HL-60 (cell line): ENCODE measurements around the gene SNAP91.

Source experiments
- DNase-seq, 2 experiments: peaks; one replicate each; pipeline ENCODE4 v3.0.0-alpha.2; 2010 to 2020; ENCODE audit warnings: low read depth in 1 of 2, low spot score in 1 of 2
- H3K27ac ChIP-seq: fragments of 250-450 bp; sonication (Bioruptor Pico); replicated peaks from 2 replicates; pipeline ENCODE4 v1.5.1; 2020; ENCODE audit warnings: mild to moderate bottlenecking, moderate library complexity
- H3K27me3 ChIP-seq: fragments of 250-450 bp; sonication (Bioruptor Pico); 2 replicates; pipeline ENCODE4 v1.5.1; 2021; ENCODE audit warnings: mild to moderate bottlenecking, moderate library complexity; ENCODE audit not compliant: insufficient read depth, poor library complexity, severe bottlenecking
- H3K4me3 ChIP-seq: replicated peaks from 2 replicates; pipeline ENCODE4 v1.5.1; 2011; ENCODE audit warnings: mild to moderate bottlenecking, control low read depth, low read length; ENCODE audit not compliant: insufficient read depth
- GABPA ChIP-seq: IDR thresholded peaks from 2 replicates; pipeline ENCODE4 v1.6.1; 2012; ENCODE audit warnings: low read depth
- POLR2AphosphoS5 ChIP-seq: IDR thresholded peaks from 2 replicates; pipeline ENCODE4 v1.6.1; 2012; ENCODE audit warnings: low read depth
- REST ChIP-seq: IDR thresholded peaks from 2 replicates; pipeline ENCODE4 v1.6.1; 2012; ENCODE audit warnings: low read depth; ENCODE audit not compliant: insufficient replicate concordance
- SPI1 ChIP-seq: IDR thresholded peaks from 2 replicates; pipeline ENCODE4 v1.6.1; 2012; ENCODE audit warnings: low read depth, mild to moderate bottlenecking, borderline replicate concordance
- TF ChIP-seq, protein P1 (sequence below): IDR thresholded peaks from one replicate; pipeline ENCODE4 v1.5.1; 2011; ENCODE audit warnings: low read length, control low read depth, inconsistent platforms; ENCODE audit not compliant: insufficient read depth

The SNAP91 gene

GRCh38 chr6:83510791-83511190, 198.1 kb downstream of the SNAP91 start:
- no peak for TF ChIP-seq REST
- no peak for TF ChIP-seq POLR2AphosphoS5
- TF ChIP-seq SPI1: no peak
- TF ChIP-seq, protein P1, sequence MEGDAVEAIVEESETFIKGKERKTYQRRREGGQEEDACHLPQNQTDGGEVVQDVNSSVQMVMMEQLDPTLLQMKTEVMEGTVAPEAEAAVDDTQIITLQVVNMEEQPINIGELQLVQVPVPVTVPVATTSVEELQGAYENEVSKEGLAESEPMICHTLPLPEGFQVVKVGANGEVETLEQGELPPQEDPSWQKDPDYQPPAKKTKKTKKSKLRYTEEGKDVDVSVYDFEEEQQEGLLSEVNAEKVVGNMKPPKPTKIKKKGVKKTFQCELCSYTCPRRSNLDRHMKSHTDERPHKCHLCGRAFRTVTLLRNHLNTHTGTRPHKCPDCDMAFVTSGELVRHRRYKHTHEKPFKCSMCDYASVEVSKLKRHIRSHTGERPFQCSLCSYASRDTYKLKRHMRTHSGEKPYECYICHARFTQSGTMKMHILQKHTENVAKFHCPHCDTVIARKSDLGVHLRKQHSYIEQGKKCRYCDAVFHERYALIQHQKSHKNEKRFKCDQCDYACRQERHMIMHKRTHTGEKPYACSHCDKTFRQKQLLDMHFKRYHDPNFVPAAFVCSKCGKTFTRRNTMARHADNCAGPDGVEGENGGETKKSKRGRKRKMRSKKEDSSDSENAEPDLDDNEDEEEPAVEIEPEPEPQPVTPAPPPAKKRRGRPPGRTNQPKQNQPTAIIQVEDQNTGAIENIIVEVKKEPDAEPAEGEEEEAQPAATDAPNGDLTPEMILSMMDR: no peak
- no peak for TF ChIP-seq GABPA
- peaks cover 10% of the 10 kb centered on the region for H3K27me3 ChIP-seq
- H3K4me3 ChIP-seq: no peak overlapping the region
- no peak for DNase-seq
- no peak overlapping the region for H3K27ac ChIP-seq

DNA sequence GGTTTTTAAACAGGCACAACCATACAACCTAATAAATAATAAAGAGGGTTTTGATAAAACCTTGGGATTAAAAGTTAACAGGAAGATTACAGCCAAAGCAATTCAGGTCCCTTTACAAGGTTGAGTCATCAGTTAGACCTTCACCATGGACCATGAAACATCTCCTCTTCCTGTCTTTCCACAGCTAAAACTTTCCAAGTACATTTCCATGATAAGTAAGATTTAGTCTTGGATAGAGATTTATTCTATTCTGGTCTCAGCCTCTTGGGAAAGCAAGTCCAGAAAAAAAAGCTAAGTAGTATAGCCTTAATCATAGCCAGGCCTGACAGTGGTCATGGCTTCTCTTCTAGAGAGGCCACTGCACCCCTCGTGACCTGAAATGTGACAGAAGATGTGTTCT, 199.5 kb downstream of the SNAP91 start:
- TF ChIP-seq GABPA: no peak
- no peak for TF ChIP-seq POLR2AphosphoS5
- no peak for TF ChIP-seq REST
- no peak for DNase-seq

GRCh38 chr6:83505356-83505755, 203.5 kb downstream of the SNAP91 start:
- TF ChIP-seq SPI1: no peak
- TF ChIP-seq, protein P1: no peak
- TF ChIP-seq GABPA: no peak
- Histone ChIP-seq H3K4me3 (no peak overlapping the region), H3K27ac (no peak overlapping the region), H3K27me3 (no peaks in the 10 kb centered on the region)
- no peak for DNase-seq

More for the DNA sequence above, 199.5 kb downstream of the SNAP91 start:
- Histone ChIP-seq H3K27ac (no peak overlapping the region), H3K4me3 (no peak overlapping the region), H3K27me3 (peaks cover 10% of the 10 kb centered on the region)
